Activated CD4-positive, alpha-beta T cell treated with anti-CD3 and anti-CD28 coated beads, Interleukin-2, Interleukin-6, amounts not matched to agents 100 ng/mL and 50 ng/mL, durations not matched to agents 16 hours and 8 hours (primary cell): ENCODE measurements around the gene ZNF783.
"Not testable (repeated sequence)": the region's sequence is repeated elsewhere in the genome, so short reads cannot be mapped to it uniquely, and the experiment has no call there.

Experiments used
- DNase-seq: peaks from one replicate; pipeline ENCODE4 v3.0.0-alpha.2; 2020

ZNF783 gene

GRCh38 chr7:149261829-149262617, at the start of gene ZNF783:
ZNF783 (plus strand) TSS chr7:149262196; CDS start chr7:149262334, 138 bp downstream.
- DNase-seq = peak; percentile 89

- DNase-seq = no peak
Observed at GRCh38 chr7:149214020-149214720, 47.8 kb upstream of the ZNF783 start.

- no peak for DNase-seq
Observed at GRCh38 chr7:149216402-149216801, 45.6 kb upstream of the ZNF783 start.

GRCh38 chr7:149217570-149217969, 44.4 kb upstream of the ZNF783 start:
- DNase-seq = no peak

GRCh38 chr7:149218469-149219420, 43.3 kb upstream of the ZNF783 start:
- DNase-seq = no peak

GRCh38 chr7:149220534-149220933, 41.5 kb upstream of the ZNF783 start:
- no peak for DNase-seq

- DNase-seq = no peak
Observed at GRCh38 chr7:149223176-149223575, 38.8 kb upstream of the ZNF783 start.

GRCh38 chr7:149223761-149224160, 38.2 kb upstream of the ZNF783 start:
- DNase-seq = no peak

GRCh38 chr7:149224352-149224751, 37.6 kb upstream of the ZNF783 start:
- no peak for DNase-seq

- no peak for DNase-seq
Observed at GRCh38 chr7:149225106-149225505, 36.9 kb upstream of the ZNF783 start.

- no peak for DNase-seq
Observed at GRCh38 chr7:149225656-149226055, 36.3 kb upstream of the ZNF783 start.

- DNase-seq = not testable (repeated sequence)
Observed at GRCh38 chr7:149226366-149226765, 35.6 kb upstream of the ZNF783 start.

GRCh38 chr7:149226840-149227494, 35.0 kb upstream of the ZNF783 start:
- no peak for DNase-seq

- no peak for DNase-seq
Observed at GRCh38 chr7:149228831-149229471, 33.0 kb upstream of the ZNF783 start.

GRCh38 chr7:149229526-149229925, 32.5 kb upstream of the ZNF783 start:
- no peak for DNase-seq

- no peak for DNase-seq
Observed at GRCh38 chr7:149232362-149232761, 29.6 kb upstream of the ZNF783 start.

- not testable (repeated sequence) for DNase-seq
Observed at GRCh38 chr7:149233655-149234204, 28.3 kb upstream of the ZNF783 start.

GRCh38 chr7:149237502-149237901, 24.5 kb upstream of the ZNF783 start:
- no peak for DNase-seq

GRCh38 chr7:149238051-149238450, 23.9 kb upstream of the ZNF783 start:
- DNase-seq = no peak

GRCh38 chr7:149239345-149240143, 22.5 kb upstream of the ZNF783 start, which contains the start of gene ZNF212:
ZNF212 (plus strand) TSS chr7:149239651; CDS start chr7:149239779, 128 bp downstream.
- peak; percentile 96 for DNase-seq

GRCh38 chr7:149240637-149241036, 21.4 kb upstream of the ZNF783 start:
- no peak for DNase-seq
